ENCODE results near the gene RPN1. TPM values are rescaled to one million over a fixed set of nuclear protein-coding genes. Genes with fewer than 3 reads are reported as not detected.
A peak's percentile ranks its signal among the peaks of the same experiment; 100 is the strongest.

Gene RPN1
- total and polyA plus RNA-seq, 4 donors, result 132 to 407 (median 249) TPM

DNA sequence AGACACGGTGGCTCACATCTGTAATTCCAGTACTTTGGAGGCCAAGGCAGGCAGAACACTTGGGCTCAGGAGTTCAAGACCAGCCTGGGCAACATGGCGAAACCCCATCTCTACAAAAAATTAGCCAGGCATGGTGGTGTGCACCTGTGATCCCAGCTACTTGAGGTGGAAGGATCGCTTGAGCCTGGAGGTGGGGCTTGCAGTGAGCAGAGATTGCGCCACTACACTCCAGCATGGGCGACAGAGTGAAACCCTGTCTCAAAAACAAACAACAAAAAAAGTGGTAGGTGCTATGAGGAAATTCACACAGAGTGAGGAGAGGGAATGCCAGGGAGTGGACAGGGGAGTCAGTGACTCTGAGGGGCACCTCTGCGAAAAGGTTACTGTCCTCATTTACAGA, 29.4 kb downstream of the RPN1 start:
- 77% methylated on average over 6 of the region's 6 CpGs for WGBS
- Histone ChIP-seq H3K36me3 (ENCODE audit: control insufficient read depth in 4 of 4, insufficient read depth in 3 of 4, low read depth in 1 of 4, low read length in 3 of 4) (peaks cover 26 to 55% (median 39%) of the 10 kb centered on the region in 4 donors), H3K9me3 (ENCODE audit: control insufficient read depth in 4 of 4, low read length in 3 of 4) (no peaks in the 10 kb centered on the region), H3K27me3 (ENCODE audit: control insufficient read depth in 4 of 4, insufficient read depth in 4 of 4, low read length in 3 of 4) (no peaks in the 10 kb centered on the region), H3K4me3 (ENCODE audit: low read depth in 1 of 3, low read length in 3 of 3) (no peak overlapping the region), H3K4me1 (ENCODE audit: control insufficient read depth in 4 of 4, insufficient read depth in 4 of 4, low read length in 3 of 4) (peaks cover 2 to 22% (median 19%) of the 10 kb centered on the region in 4 donors), H3K27ac (ENCODE audit: low read depth in 1 of 2, low read length in 2 of 2) (no peak overlapping the region), H3K9ac (ENCODE audit: low read depth in 1 of 2, low read length in 2 of 2) (no peak overlapping the region)
- TF ChIP-seq, protein P1, sequence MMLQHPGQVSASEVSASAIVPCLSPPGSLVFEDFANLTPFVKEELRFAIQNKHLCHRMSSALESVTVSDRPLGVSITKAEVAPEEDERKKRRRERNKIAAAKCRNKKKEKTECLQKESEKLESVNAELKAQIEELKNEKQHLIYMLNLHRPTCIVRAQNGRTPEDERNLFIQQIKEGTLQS (IDR thresholded peaks at IDR 0.05), result no peak
- TF ChIP-seq RAD21 (IDR thresholded peaks at IDR 0.05) (no peak), SP1 (IDR thresholded peaks at IDR 0.05) (no peak), GABPA (IDR thresholded peaks at IDR 0.05 in 1 of 2, conservative IDR thresholded peaks at IDR 0.05 in 1 of 2) (no peak), FOXA1 (IDR thresholded peaks at IDR 0.05) (no peak)
- no peak for DNase-seq (ENCODE audit: low spot score)

DNA sequence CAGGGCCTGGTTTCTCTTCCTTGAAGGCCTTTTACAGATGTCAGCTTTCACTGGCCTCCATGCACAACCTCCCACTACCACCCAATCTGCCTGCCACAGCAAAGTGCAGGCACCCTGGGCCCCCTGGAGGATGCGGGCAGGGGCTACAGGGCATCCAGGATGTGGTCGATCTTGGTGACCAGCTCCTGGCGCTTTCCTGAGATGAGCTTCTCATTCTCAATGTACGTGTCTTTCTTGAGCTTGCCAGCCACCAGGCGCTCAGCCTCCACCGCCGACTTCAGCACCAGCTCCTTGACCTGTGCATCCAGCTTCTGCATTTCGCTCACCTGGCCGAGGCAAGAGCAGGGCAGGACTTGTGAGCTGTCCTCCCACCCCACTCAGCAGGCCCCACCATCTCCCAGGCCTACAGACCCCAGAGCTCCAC, 30.3 kb downstream of the RPN1 start:
- H3K36me3 ChIP-seq (ENCODE audit: control insufficient read depth in 4 of 4, insufficient read depth in 3 of 4, low read depth in 1 of 4, low read length in 3 of 4), result peaks cover 18 to 45% (median 31%) of the 10 kb centered on the region in 4 donors
- DNase-seq (ENCODE audit: low spot score), result no peak
- H3K9me3 ChIP-seq (ENCODE audit: control insufficient read depth in 4 of 4, low read length in 3 of 4), result no peaks in the 10 kb centered on the region
- H3K27me3 ChIP-seq (ENCODE audit: control insufficient read depth in 4 of 4, insufficient read depth in 4 of 4, low read length in 3 of 4), result no peaks in the 10 kb centered on the region
- TF ChIP-seq HNF4G (IDR thresholded peaks at IDR 0.05) (no peak), GABPA (IDR thresholded peaks at IDR 0.05 in 1 of 2, conservative IDR thresholded peaks at IDR 0.05 in 1 of 2) (no peak), RXRA (IDR thresholded peaks at IDR 0.05) (no peak), RAD21 (IDR thresholded peaks at IDR 0.05) (no peak), EGR1 (IDR thresholded peaks at IDR 0.05; ENCODE audit: low read depth in 2 of 2) (no peak), SP1 (IDR thresholded peaks at IDR 0.05) (no peak), FOXA2 (IDR thresholded peaks at IDR 0.05) (no peak)
- TF ChIP-seq, protein P2, sequence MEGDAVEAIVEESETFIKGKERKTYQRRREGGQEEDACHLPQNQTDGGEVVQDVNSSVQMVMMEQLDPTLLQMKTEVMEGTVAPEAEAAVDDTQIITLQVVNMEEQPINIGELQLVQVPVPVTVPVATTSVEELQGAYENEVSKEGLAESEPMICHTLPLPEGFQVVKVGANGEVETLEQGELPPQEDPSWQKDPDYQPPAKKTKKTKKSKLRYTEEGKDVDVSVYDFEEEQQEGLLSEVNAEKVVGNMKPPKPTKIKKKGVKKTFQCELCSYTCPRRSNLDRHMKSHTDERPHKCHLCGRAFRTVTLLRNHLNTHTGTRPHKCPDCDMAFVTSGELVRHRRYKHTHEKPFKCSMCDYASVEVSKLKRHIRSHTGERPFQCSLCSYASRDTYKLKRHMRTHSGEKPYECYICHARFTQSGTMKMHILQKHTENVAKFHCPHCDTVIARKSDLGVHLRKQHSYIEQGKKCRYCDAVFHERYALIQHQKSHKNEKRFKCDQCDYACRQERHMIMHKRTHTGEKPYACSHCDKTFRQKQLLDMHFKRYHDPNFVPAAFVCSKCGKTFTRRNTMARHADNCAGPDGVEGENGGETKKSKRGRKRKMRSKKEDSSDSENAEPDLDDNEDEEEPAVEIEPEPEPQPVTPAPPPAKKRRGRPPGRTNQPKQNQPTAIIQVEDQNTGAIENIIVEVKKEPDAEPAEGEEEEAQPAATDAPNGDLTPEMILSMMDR (IDR thresholded peaks at IDR 0.05; ENCODE audit: low read depth, low read length, missing input control), result no peak
- TF ChIP-seq, protein P3, sequence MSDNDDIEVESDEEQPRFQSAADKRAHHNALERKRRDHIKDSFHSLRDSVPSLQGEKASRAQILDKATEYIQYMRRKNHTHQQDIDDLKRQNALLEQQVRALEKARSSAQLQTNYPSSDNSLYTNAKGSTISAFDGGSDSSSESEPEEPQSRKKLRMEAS (IDR thresholded peaks at IDR 0.05), result no peak
- TF ChIP-seq, protein P1 (IDR thresholded peaks at IDR 0.05), result no peak
- peaks cover 2 to 22% (median 19%) of the 10 kb centered on the region in 4 donors for H3K4me1 ChIP-seq (ENCODE audit: control insufficient read depth in 4 of 4, insufficient read depth in 4 of 4, low read length in 3 of 4)
- no peak overlapping the region for H3K9ac ChIP-seq (ENCODE audit: low read depth in 1 of 2, low read length in 2 of 2)
- no peak overlapping the region for H3K27ac ChIP-seq (ENCODE audit: low read depth in 1 of 2, low read length in 2 of 2)
- no peak overlapping the region for H3K4me3 ChIP-seq (ENCODE audit: low read depth in 1 of 3, low read length in 3 of 3)
- 87% methylated on average over 9 of the region's 9 CpGs for WGBS

DNA sequence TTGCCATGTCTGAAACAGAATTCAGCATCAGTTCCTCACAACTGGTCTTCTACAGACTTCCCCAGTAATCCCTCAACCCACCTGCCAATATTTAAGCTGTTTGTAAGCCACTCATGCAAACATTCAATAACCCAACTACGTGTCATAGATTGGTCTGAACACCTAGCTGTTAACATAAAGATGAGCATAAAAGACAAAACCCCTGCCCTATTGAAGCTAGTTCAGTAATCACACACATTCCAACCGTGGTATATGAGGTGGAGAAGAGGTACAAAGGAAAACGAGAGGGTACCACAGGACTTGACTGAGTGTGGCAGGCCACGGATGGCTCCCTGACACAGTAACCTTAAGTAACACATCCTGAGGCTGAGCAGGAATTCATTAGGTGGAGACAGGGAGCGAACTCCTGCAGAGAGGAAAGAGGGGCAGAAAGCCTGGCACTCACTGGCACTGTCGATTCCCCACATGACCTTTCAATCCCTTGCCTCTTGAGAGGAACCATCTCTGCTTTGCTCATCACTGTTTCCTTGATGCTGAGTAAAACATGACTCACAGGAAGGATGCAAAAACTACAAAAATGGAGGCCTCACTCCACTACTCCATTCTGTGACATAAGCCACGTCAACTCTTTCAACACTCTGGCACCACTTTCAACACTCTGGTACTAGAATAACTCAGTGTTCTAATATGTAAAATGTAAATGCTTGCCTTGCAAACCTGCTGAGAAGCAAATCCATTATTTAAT, 31.3 kb downstream of the RPN1 start:
- no peak overlapping the region for H3K4me3 ChIP-seq (ENCODE audit: low read depth in 1 of 3, low read length in 3 of 3)
- no peaks in the 10 kb centered on the region for H3K27me3 ChIP-seq (ENCODE audit: control insufficient read depth in 4 of 4, insufficient read depth in 4 of 4, low read length in 3 of 4)
- peaks cover 2 to 22% (median 19%) of the 10 kb centered on the region in 4 donors for H3K4me1 ChIP-seq (ENCODE audit: control insufficient read depth in 4 of 4, insufficient read depth in 4 of 4, low read length in 3 of 4)
- TF ChIP-seq SP1 (IDR thresholded peaks at IDR 0.05), result no peak
- TF ChIP-seq NR2F2 (IDR thresholded peaks at IDR 0.05), result no peak
- no peak for TF ChIP-seq TAF1 (conservative IDR thresholded peaks at IDR 0.05)
- TF ChIP-seq FOXA1 (IDR thresholded peaks at IDR 0.05), result no peak
- TF ChIP-seq, protein P3 (IDR thresholded peaks at IDR 0.05), result no peak
- TF ChIP-seq GABPA (IDR thresholded peaks at IDR 0.05 in 1 of 2, conservative IDR thresholded peaks at IDR 0.05 in 1 of 2), result no peak
- no peak for TF ChIP-seq EGR1 (IDR thresholded peaks at IDR 0.05; ENCODE audit: low read depth in 2 of 2)
- TF ChIP-seq HNF4A (conservative IDR thresholded peaks at IDR 0.05), result no peak
- TF ChIP-seq, protein P1 (IDR thresholded peaks at IDR 0.05), result no peak
- TF ChIP-seq, protein P4, sequence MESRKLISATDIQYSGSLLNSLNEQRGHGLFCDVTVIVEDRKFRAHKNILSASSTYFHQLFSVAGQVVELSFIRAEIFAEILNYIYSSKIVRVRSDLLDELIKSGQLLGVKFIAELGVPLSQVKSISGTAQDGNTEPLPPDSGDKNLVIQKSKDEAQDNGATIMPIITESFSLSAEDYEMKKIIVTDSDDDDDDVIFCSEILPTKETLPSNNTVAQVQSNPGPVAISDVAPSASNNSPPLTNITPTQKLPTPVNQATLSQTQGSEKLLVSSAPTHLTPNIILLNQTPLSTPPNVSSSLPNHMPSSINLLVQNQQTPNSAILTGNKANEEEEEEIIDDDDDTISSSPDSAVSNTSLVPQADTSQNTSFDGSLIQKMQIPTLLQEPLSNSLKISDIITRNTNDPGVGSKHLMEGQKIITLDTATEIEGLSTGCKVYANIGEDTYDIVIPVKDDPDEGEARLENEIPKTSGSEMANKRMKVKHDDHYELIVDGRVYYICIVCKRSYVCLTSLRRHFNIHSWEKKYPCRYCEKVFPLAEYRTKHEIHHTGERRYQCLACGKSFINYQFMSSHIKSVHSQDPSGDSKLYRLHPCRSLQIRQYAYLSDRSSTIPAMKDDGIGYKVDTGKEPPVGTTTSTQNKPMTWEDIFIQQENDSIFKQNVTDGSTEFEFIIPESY (IDR thresholded peaks at IDR 0.05), result no peak
- TF ChIP-seq, protein P2 (IDR thresholded peaks at IDR 0.05; ENCODE audit: low read depth, low read length, missing input control), result no peak
- no peak for TF ChIP-seq RXRA (IDR thresholded peaks at IDR 0.05)
- TF ChIP-seq HNF4G (IDR thresholded peaks at IDR 0.05), result no peak
- TF ChIP-seq RAD21 (IDR thresholded peaks at IDR 0.05), result no peak
- no peak for TF ChIP-seq YY1 (IDR thresholded peaks at IDR 0.05)
- DNase-seq (ENCODE audit: low spot score), result no peak
- no peaks in the 10 kb centered on the region for H3K9me3 ChIP-seq (ENCODE audit: control insufficient read depth in 4 of 4, low read length in 3 of 4)
- 80% methylated on average over 7 of the region's 7 CpGs for WGBS
- peak overlapping the region in 1 of 2 donors; percentile 48 for H3K27ac ChIP-seq (ENCODE audit: low read depth in 1 of 2, low read length in 2 of 2)
- H3K36me3 ChIP-seq (ENCODE audit: control insufficient read depth in 4 of 4, insufficient read depth in 3 of 4, low read depth in 1 of 4, low read length in 3 of 4), result peaks cover 13 to 36% (median 22%) of the 10 kb centered on the region in 4 donors
- no peak overlapping the region for H3K9ac ChIP-seq (ENCODE audit: low read depth in 1 of 2, low read length in 2 of 2)
